Measurements from ENCODE around the gene WASL. TPM values are rescaled to one million over a fixed set of nuclear protein-coding genes. Genes with fewer than 3 reads are reported as not detected.

WASL gene
- total and polyA plus RNA-seq, 10 of the 15 experiments (the other 5 are each of a cell fraction or from before 2014, with no cell fraction given): 2.0 to 6.4 (median 3.5) TPM

GRCh38 chr7:123752534-123752933, 3.7 kb upstream of the WASL start:
- Histone ChIP-seq H3K4me3 (no peak overlapping the region), H4K20me1 (ENCODE audit: control insufficient read depth, insufficient read depth) (no peaks in the 10 kb centered on the region), H3K9me3 (replicated peaks; ENCODE audit: control insufficient read depth, insufficient read depth, low read length) (no peaks in the 10 kb centered on the region), H3K36me3 (ENCODE audit: control insufficient read depth in 2 of 2, insufficient read depth in 2 of 2, low read length in 1 of 2) (no peaks in the 10 kb centered on the region), H3K79me2 (ENCODE audit: control insufficient read depth, insufficient read depth, low read length) (peaks cover 16% of the 10 kb centered on the region), H2AFZ (ENCODE audit: control insufficient read depth, low read depth, low read length) (no peak overlapping the region), H3K4me2 (ENCODE audit: control insufficient read depth, insufficient read depth) (no peak overlapping the region), H3K9ac (ENCODE audit: control insufficient read depth, insufficient read depth, low read length) (no peak overlapping the region), H3K27me3 (replicated peaks in 1 of 2; ENCODE audit: control insufficient read depth in 2 of 2, insufficient read depth in 2 of 2, low read length in 1 of 2) (no peaks in the 10 kb centered on the region), H3K4me1 (ENCODE audit: control insufficient read depth, insufficient read depth, low read length) (peaks cover 6% of the 10 kb centered on the region; the same call in 1 of the 2 replicates), H3K27ac (ENCODE audit: control insufficient read depth, insufficient read depth) (no peak overlapping the region)
- no peak for DNase-seq (ENCODE audit: low read depth, low spot score)
- CTCF ChIA-PET: interaction anchor here (1.4 to 2.0 kb wide), 3 partner anchors 19 to 112 kb away, joined by 3 to 5 read pairs (median 4); no protein-coding TSS in a partner anchor
- SMC1A ChIA-PET (ENCODE audit: uncharacterized antibody, unreplicated experiment): interaction anchor here (0.9 to 5.6 kb wide), 8 partner anchors 11 to 71 kb away, joined by 3 to 29 read pairs (median 4); no protein-coding TSS in a partner anchor
- no peak for FAIRE-seq
- POLR2A ChIA-PET: no interaction called here
- 80% methylated on average over 3 of the region's 3 CpGs for whole genome bisulfite sequencing (ENCODE audit: insufficient coverage, insufficient replicate concordance, low lambda C conversion rate, missing lambda C conversion rate)
- no TSS peak for BruUV-seq (replicated peaks)
- RAD21 ChIA-PET (ENCODE audit: unreplicated experiment): interaction anchor here (1.0 to 2.6 kb wide), 3 partner anchors 46 to 72 kb away, joined by 3 to 8 read pairs (median 3); no protein-coding TSS in a partner anchor
- intact Hi-C loops (cut with micrococcal nuclease; ENCODE audit: unreplicated experiment) (no loop called here), in situ Hi-C loops (cut with MboI) (no loop called here)
- ATAC-seq: no peak
- no peak for TF ChIP-seq KLF5 (IDR thresholded peaks at IDR 0.05; ENCODE audit: partially characterized antibody)
- TF ChIP-seq MTA2 (IDR thresholded peaks at IDR 0.05; ENCODE audit: low read depth): no peak
- no peak for TF ChIP-seq SREBF1 (IDR thresholded peaks at IDR 0.05; ENCODE audit: low read length)
- no peak for TF ChIP-seq BCL11A (IDR thresholded peaks at IDR 0.05; ENCODE audit: low read depth, low read length)
- TF ChIP-seq MYC (IDR thresholded peaks at IDR 0.05; ENCODE audit: insufficient read depth, insufficient read length, insufficient replicate concordance, low read length, severe bottlenecking): no peak
- TF ChIP-seq, protein P1, sequence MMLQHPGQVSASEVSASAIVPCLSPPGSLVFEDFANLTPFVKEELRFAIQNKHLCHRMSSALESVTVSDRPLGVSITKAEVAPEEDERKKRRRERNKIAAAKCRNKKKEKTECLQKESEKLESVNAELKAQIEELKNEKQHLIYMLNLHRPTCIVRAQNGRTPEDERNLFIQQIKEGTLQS (IDR thresholded peaks at IDR 0.05; ENCODE audit: borderline replicate concordance, extremely low read depth, low read depth, low read length): no peak
- TF ChIP-seq RAD21 (IDR thresholded peaks at IDR 0.05; ENCODE audit: insufficient read depth, low read depth, low read length): no peak
- no peak for TF ChIP-seq MTA3 (IDR thresholded peaks at IDR 0.05; ENCODE audit: borderline replicate concordance, low read length)
- TF ChIP-seq RBBP5 (conservative IDR thresholded peaks at IDR 0.05): no peak
- no peak for TF ChIP-seq JUND (IDR thresholded peaks at IDR 0.05; ENCODE audit: low read depth, low read length)
- TF ChIP-seq NFIC (IDR thresholded peaks at IDR 0.05; ENCODE audit: low read depth, low read length): no peak
- no peak for TF ChIP-seq CUX1 (IDR thresholded peaks at IDR 0.05; ENCODE audit: insufficient replicate concordance, low read depth, low read length)
- no peak for TF ChIP-seq NFYA (IDR thresholded peaks at IDR 0.05; ENCODE audit: borderline replicate concordance, low read depth, low read length)
- TF ChIP-seq, protein P2, sequence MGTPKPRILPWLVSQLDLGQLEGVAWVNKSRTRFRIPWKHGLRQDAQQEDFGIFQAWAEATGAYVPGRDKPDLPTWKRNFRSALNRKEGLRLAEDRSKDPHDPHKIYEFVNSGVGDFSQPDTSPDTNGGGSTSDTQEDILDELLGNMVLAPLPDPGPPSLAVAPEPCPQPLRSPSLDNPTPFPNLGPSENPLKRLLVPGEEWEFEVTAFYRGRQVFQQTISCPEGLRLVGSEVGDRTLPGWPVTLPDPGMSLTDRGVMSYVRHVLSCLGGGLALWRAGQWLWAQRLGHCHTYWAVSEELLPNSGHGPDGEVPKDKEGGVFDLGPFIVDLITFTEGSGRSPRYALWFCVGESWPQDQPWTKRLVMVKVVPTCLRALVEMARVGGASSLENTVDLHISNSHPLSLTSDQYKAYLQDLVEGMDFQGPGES (IDR thresholded peaks at IDR 0.05): no peak
- no peak for TF ChIP-seq BCL3 (IDR thresholded peaks at IDR 0.05; ENCODE audit: borderline replicate concordance, insufficient read depth, low read depth, low read length, poor library complexity, severe bottlenecking)
- no peak for TF ChIP-seq SP1 (IDR thresholded peaks at IDR 0.05; ENCODE audit: low read depth, low read length)
